ENCODE results near the gene CAPN13.

- TF ChIP-seq POLR2AphosphoS5 (IDR thresholded peaks at IDR 0.05; ENCODE audit: low read depth, low read length) (no peak), REST (IDR thresholded peaks at IDR 0.05; ENCODE audit: insufficient read depth in 1 of 2, low read depth in 2 of 2, low read length in 2 of 2) (no peak), SIN3A (IDR thresholded peaks at IDR 0.05; ENCODE audit: borderline replicate concordance, insufficient read depth, low read length) (no peak), TAF1 (IDR thresholded peaks at IDR 0.05; ENCODE audit: borderline replicate concordance, insufficient read depth, low read length) (no peak)
Measured at GRCh38 chr2:30710461-30710860, 96.8 kb downstream of the CAPN13 start.

All from PFSK-1 (cell line).